Thymus (tissue), 11 donors: ENCODE measurements around the gene KIAA1217. TPM values are rescaled to one million over a fixed set of nuclear protein-coding genes. Genes with fewer than 3 reads are reported as not detected.

ENCODE experiments used
- DNase-seq, 9 donors: peaks; one replicate each; pipeline ENCODE4 v3.0.0-alpha.2; 2013; ENCODE audit warnings: low spot score in 9 of 9, low read depth in 6 of 9, missing footprints in 1 of 9
- H3K27ac ChIP-seq, 2 donors: one replicate each; pipeline ENCODE4 v1.5.1; 2013; ENCODE audit warnings: control low read depth in 1 of 2, low read depth in 1 of 2, low read length in 1 of 2, mild to moderate bottlenecking in 1 of 2, moderate library complexity in 1 of 2
- H3K27me3 ChIP-seq, 2 donors: one replicate each; pipeline ENCODE4 v1.5.1; 2013; ENCODE audit warnings: low read length in 1 of 2; ENCODE audit not compliant: control insufficient read depth in 2 of 2, insufficient read depth in 1 of 2
- H3K36me3 ChIP-seq, 2 donors: one replicate each; pipeline ENCODE4 v1.5.1; 2013; ENCODE audit warnings: low read length in 1 of 2, mild to moderate bottlenecking in 1 of 2, moderate library complexity in 1 of 2; ENCODE audit not compliant: control insufficient read depth in 2 of 2, insufficient read depth in 2 of 2
- H3K4me1 ChIP-seq, 2 donors: one replicate each; pipeline ENCODE4 v1.5.1; 2013; ENCODE audit warnings: low read length in 2 of 2; ENCODE audit not compliant: control insufficient read depth in 2 of 2, insufficient read depth in 2 of 2
- H3K4me3 ChIP-seq, 2 donors: one replicate each; pipeline ENCODE4 v1.5.1; 2013; ENCODE audit warnings: low read length in 2 of 2, control low read depth in 1 of 2, mild to moderate bottlenecking in 1 of 2
- H3K9me3 ChIP-seq, 2 donors: one replicate each; pipeline ENCODE4 v1.5.1; 2013; ENCODE audit warnings: low read length in 1 of 2, mild to moderate bottlenecking in 1 of 2; ENCODE audit not compliant: control insufficient read depth in 2 of 2, insufficient read depth in 1 of 2
- WGBS: extraction: QIAGEN DNeasy Blood & Tissue Kit; methylation state at CpG from one replicate; pipeline ENCODE4 v1.1.7; 2013; 5-methylcytosine and 5-hydroxymethylcytosine counted together
- polyA plus RNA-seq: library from polyadenylated mRNA; stranded (reverse); fragments of 200-250 nt; gene quantifications from one replicate; pipeline ENCODE4 v1.2.3, GENCODE V29; 2013
- total RNA-seq: library from RNA; stranded (reverse); fragments of 120-200 nt; gene quantifications from one replicate; pipeline ENCODE4 v1.2.4, GENCODE V29; 2013
- donor health status: healthy.

The KIAA1217 gene
- total and polyA plus RNA-seq, 2 donors, result 9.7 to 30.5 TPM

DNA sequence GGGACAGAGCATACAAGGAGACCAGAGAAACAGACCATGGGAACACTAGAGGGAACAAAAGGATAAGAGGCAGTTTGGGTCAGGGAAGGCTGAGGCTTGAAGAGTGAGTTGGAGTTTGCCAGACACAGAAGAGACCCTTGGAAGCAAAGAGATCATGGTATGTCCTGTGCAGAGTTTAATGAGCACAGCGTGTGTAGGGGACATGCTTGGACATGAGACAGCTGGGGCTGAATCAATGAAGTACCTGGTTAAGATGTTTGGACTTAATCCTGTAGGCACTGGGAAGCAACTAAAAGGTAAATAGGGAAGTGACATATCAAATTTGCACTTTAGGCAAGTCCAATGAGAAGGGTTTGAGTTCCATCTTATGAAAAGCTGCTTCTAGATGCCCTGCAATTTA lies 79.6 kb downstream of the KIAA1217 start:
- no peaks in the 10 kb centered on the region for H3K4me1 ChIP-seq
- 89% methylated on average over 1 of the region's 1 CpG for WGBS
- no peak overlapping the region for H3K27ac ChIP-seq
- H3K36me3 ChIP-seq, result no peaks in the 10 kb centered on the region
- no peaks in the 10 kb centered on the region for H3K27me3 ChIP-seq
- H3K9me3 ChIP-seq, result no peaks in the 10 kb centered on the region
- H3K4me3 ChIP-seq, result no peak overlapping the region
- no peak for DNase-seq

- H3K36me3 ChIP-seq, result no peaks in the 10 kb centered on the region
- H3K9me3 ChIP-seq, result no peaks in the 10 kb centered on the region
- 88% methylated on average over 3 of the region's 3 CpGs for WGBS
- H3K27ac ChIP-seq, result no peak overlapping the region
- no peak overlapping the region for H3K4me3 ChIP-seq
- no peaks in the 10 kb centered on the region for H3K4me1 ChIP-seq
- DNase-seq, result no peak
- H3K27me3 ChIP-seq, result no peaks in the 10 kb centered on the region
Observed at GRCh38 chr10:24289235-24289634, 80.3 kb downstream of the KIAA1217 start.

DNA sequence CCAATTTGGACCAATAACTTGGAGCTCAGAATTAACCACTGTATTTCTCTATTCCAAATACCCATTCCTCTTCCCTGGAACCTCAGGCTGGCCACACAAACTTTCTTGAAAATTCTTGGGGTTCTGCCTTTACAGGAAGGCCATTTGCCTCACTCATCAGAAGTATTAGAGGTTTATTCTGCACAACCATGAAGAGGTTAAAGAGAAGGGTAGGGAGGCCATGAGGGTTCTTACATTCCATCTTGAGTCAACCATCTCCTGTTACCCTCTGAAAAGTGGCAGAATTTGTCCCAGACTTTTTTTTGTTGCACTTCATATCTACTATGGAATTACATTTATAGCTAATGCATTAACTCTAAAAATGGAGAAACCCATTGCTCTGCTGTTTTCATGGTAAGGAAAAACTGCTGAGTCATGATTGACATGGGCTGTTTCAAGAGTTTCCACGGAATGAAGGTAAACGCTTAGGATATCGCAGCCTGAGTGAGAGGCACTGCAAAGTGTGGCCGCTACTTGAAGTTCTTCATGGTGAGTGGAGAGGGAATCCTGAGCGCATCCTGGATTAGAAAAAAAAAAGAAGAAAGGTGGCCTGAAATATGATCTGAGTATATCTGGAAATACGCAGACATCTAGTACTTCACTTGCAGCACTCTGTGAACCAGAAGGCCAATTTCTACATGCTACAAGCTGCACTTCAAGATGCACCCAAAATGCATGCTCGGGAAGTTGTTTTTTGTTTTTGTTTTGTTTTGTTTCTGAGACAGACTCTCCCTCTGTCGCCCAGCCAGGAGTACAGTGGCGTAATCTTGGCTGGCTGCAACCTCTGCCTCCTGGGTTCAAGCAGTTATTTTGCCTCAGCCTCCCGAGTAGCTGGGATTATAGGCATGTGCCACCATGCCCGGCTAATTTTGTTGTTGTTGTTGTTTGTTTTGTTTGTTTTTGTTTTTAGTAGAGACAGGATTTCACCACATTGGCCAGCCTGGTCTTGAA lies 83.7 kb downstream of the KIAA1217 start:
- no peaks in the 10 kb centered on the region for H3K4me1 ChIP-seq
- H3K27me3 ChIP-seq, result no peaks in the 10 kb centered on the region
- no peak for DNase-seq
- H3K36me3 ChIP-seq, result no peaks in the 10 kb centered on the region
- H3K4me3 ChIP-seq, result no peak overlapping the region
- no peaks in the 10 kb centered on the region for H3K9me3 ChIP-seq
- 89% methylated on average over 11 of the region's 11 CpGs for WGBS
- H3K27ac ChIP-seq, result peak overlapping the region in 1 of 2 donors; percentile 47

GRCh38 chr10:24299578-24300260 lies 90.8 kb downstream of the KIAA1217 start:
- Histone ChIP-seq H3K36me3 (no peaks in the 10 kb centered on the region), H3K27me3 (no peaks in the 10 kb centered on the region), H3K4me3 (no peak overlapping the region), H3K4me1 (no peaks in the 10 kb centered on the region), H3K27ac (no peak overlapping the region), H3K9me3 (no peaks in the 10 kb centered on the region)
- no peak for DNase-seq
- 93% methylated on average over 6 of the region's 6 CpGs for WGBS

DNA sequence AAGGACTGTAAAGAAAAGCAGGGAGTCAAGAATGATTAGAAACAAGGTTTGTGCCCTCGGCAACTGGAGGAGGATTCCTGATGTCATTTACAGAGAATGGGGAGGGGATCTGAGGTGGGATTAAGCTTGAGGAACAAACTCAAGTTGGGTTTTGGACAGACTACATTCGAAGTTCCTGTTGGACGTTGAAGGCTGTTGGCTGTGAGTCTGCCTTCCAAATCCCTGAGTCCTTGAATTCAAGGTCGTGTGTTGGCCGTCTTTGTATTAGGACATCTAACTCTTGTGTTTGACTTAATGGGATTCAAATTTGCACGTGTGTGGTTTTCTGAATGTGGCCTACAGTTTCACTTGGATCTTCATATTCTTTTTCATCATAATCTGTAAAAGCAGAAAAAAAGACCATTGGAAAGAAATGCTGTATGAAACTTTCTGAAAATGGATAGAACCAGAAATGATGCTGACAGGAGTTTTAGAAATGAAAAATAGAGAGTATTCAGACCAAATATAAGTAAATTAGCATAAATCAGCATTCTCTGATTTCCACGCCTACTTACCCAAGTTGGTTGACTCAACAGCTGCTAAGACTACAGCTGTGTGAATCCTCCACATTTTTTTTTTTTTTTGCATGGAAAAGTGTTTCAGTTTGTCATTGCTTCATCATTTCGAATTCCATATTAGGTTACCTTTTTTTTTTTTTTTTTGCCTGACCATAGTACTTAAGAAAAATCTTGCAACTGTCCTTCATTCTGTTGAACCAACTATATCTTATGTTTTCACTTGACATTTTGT lies 94.8 kb downstream of the KIAA1217 start:
- DNase-seq, result no peak
- Histone ChIP-seq H3K4me1 (peaks cover 0 to 4% of the 10 kb centered on the region in 2 donors), H3K36me3 (no peaks in the 10 kb centered on the region), H3K9me3 (no peaks in the 10 kb centered on the region), H3K27ac (no peak overlapping the region), H3K4me3 (no peak overlapping the region), H3K27me3 (no peaks in the 10 kb centered on the region)
- WGBS, result 85% methylated on average over 8 of the region's 8 CpGs

GRCh38 chr10:24305551-24306506 lies 96.9 kb downstream of the KIAA1217 start:
- no peaks in the 10 kb centered on the region for H3K27me3 ChIP-seq
- H3K4me3 ChIP-seq, result no peak overlapping the region
- no peak for DNase-seq
- peaks cover 0 to 4% of the 10 kb centered on the region in 2 donors for H3K4me1 ChIP-seq
- H3K27ac ChIP-seq, result no peak overlapping the region
- no peaks in the 10 kb centered on the region for H3K9me3 ChIP-seq
- H3K36me3 ChIP-seq, result no peaks in the 10 kb centered on the region
- WGBS, result 91% methylated on average over 8 of the region's 8 CpGs

DNA sequence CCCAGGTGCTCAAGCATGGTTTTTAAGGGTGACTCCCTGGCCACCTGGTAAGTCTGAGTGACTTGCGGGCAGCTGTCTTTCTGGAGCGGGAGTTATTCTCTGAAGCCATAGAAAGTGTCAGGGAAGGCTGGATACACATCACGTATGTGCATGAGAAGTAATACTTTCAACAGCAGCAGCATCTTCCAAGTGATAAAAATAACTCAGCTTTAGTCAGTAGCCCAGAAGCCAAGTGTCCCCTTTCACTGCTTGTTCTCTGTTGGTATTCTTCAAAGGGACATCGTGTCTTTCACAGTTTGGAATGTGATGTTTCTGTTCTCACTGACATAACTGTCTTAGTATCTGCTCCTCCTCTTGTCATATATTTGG lies 97.6 kb downstream of the KIAA1217 start:
- H3K36me3 ChIP-seq, result no peaks in the 10 kb centered on the region
- H3K4me3 ChIP-seq, result no peak overlapping the region
- peaks cover 0 to 4% of the 10 kb centered on the region in 2 donors for H3K4me1 ChIP-seq
- DNase-seq, result no peak
- no peaks in the 10 kb centered on the region for H3K27me3 ChIP-seq
- H3K9me3 ChIP-seq, result no peaks in the 10 kb centered on the region
- 93% methylated on average over 4 of the region's 4 CpGs for WGBS
- no peak overlapping the region for H3K27ac ChIP-seq

GRCh38 chr10:24307116-24307515 lies 98.2 kb downstream of the KIAA1217 start:
- peaks cover 0 to 4% of the 10 kb centered on the region in 2 donors for H3K4me1 ChIP-seq
- DNase-seq, result no peak

More at GRCh38 chr10:24307116-24307515, 98.2 kb downstream of the KIAA1217 start:
- H3K9me3 ChIP-seq, result no peaks in the 10 kb centered on the region
- H3K4me3 ChIP-seq, result no peak overlapping the region
- WGBS, result 89% methylated on average over 4 of the region's 4 CpGs
- no peaks in the 10 kb centered on the region for H3K27me3 ChIP-seq
- H3K36me3 ChIP-seq, result no peaks in the 10 kb centered on the region
- H3K27ac ChIP-seq, result no peak overlapping the region
